GM12878 (cell line): ENCODE results near the gene PKP2. TPM values are rescaled to one million over a fixed set of nuclear protein-coding genes. Genes with fewer than 3 reads are reported as not detected.
A peak's percentile ranks its signal among the peaks of the same experiment; 100 is the strongest.

ENCODE experiments used
- ATAC-seq: fragments of 200-7000 bp; cut with Tn5 transposase; 3 replicates; pipeline ENCODE4 v1.9.1; 2020; ENCODE audit warnings: mild to moderate bottlenecking, moderate library complexity
- BruUV-seq: library from RNA; stranded (reverse); fragments of 400-500 nt; replicated peaks from 2 replicates; lab custom pipeline; 2021; lab: Mats Ljungman, UMichigan
- CTCF ChIA-PET: fragments of 300-600 bp; sonication (Branson Sonifier 250); formaldehyde crosslinking; extraction: SDS; loops from one replicate; lab custom pipeline; 2021; ENCODE audit warnings: inconsistent platforms; lab: Yijun Ruan, JAX
- POLR2A ChIA-PET: fragments of 350-600 bp; formaldehyde crosslinking; extraction: SDS; loops from one replicate; lab custom pipeline; 2021; ENCODE audit warnings: inconsistent platforms; lab: Charles Lee
- RAD21 ChIA-PET: fragments of 300-600 bp; sonication (Branson Sonifier 250); formaldehyde crosslinking; loops from one replicate; lab custom pipeline; 2023; ENCODE audit warnings: antibody characterized with exemption; ENCODE audit not compliant: unreplicated experiment; lab: Charles Lee
- SMC1A ChIA-PET: fragments of 300-600 bp; sonication (Branson Sonifier 250); formaldehyde crosslinking; loops from one replicate; lab custom pipeline; 2023; ENCODE audit not compliant: unreplicated experiment, uncharacterized antibody; lab: Charles Lee
- DNase-seq: peaks from one replicate; pipeline ENCODE4 v3.0.0-alpha.2; 2011; ENCODE audit warnings: low read depth, low spot score
- FAIRE-seq: peaks from 3 replicates; lab custom pipeline; 2011; peaks lifted over from hg19 to GRCh38; lab: Jason Lieb, UNC
- H2AFZ ChIP-seq: 2 replicates; pipeline ENCODE4 v1.6.0; 2011; ENCODE audit warnings: low read depth, low read length, control low read depth; ENCODE audit not compliant: control insufficient read depth
- H3K27ac ChIP-seq: 2 replicates; pipeline ENCODE4 v1.5.1; 2011; ENCODE audit warnings: control low read depth; ENCODE audit not compliant: control insufficient read depth, insufficient read depth
- H3K27me3 ChIP-seq, 2 experiments: replicated peaks in 1 of 2; 2 replicates each; pipeline versions ENCODE4 v1.6.0 to v1.6.1; 2011; ENCODE audit warnings: low read length in 1 of 2; ENCODE audit not compliant: control insufficient read depth in 2 of 2, insufficient read depth in 2 of 2
- H3K36me3 ChIP-seq, 2 experiments: 2 replicates each; pipeline ENCODE4 v1.5.1; 2011; ENCODE audit warnings: low read length in 1 of 2; ENCODE audit not compliant: control insufficient read depth in 2 of 2, insufficient read depth in 2 of 2
- H3K4me1 ChIP-seq: 2 replicates; pipeline ENCODE4 v1.6.1; 2011; ENCODE audit warnings: mild to moderate bottlenecking, low read length, moderate library complexity, mixed read lengths; ENCODE audit not compliant: control insufficient read depth, insufficient read depth
- H3K4me2 ChIP-seq: 2 replicates; pipeline ENCODE4 v1.6.0; 2011; ENCODE audit warnings: control low read depth; ENCODE audit not compliant: control insufficient read depth, insufficient read depth
- H3K4me3 ChIP-seq: fragments of 200-600 bp; sonication (generic); 2 replicates; pipeline ENCODE4 v1.5.1; 2016
- H3K79me2 ChIP-seq: 2 replicates; pipeline ENCODE4 v1.6.0; 2011; ENCODE audit warnings: low read length; ENCODE audit not compliant: control insufficient read depth, insufficient read depth
- H3K9ac ChIP-seq: 2 replicates; pipeline ENCODE4 v1.8.0; 2011; ENCODE audit warnings: low read length, control low read depth, mixed read lengths; ENCODE audit not compliant: control insufficient read depth, insufficient read depth
- H3K9me3 ChIP-seq: replicated peaks from 3 replicates; pipeline ENCODE4 v1.5.1; 2011; ENCODE audit warnings: mild to moderate bottlenecking, low read length; ENCODE audit not compliant: control insufficient read depth, insufficient read depth
- H4K20me1 ChIP-seq: 2 replicates; pipeline ENCODE4 v1.6.0; 2011; ENCODE audit not compliant: control insufficient read depth, insufficient read depth
- ETV6 ChIP-seq, 2 experiments: fragments of 450-650 bp in 1 of 2; IDR thresholded peaks in 1 of 2; conservative IDR thresholded peaks in 1 of 2; 2 replicates each; pipeline ENCODE4 v1.6.1; 2014; ENCODE audit warnings: antibody characterized with exemption in 1 of 2, borderline replicate concordance in 1 of 2, low read depth in 1 of 2, mild to moderate bottlenecking in 1 of 2, moderate library complexity in 1 of 2
- IKZF2 ChIP-seq, 2 experiments: fragments of 450-650 bp; IDR thresholded peaks; 2 replicates each; pipeline ENCODE4 v1.6.1; 2017; ENCODE audit warnings: mild to moderate bottlenecking in 2 of 2, moderate library complexity in 2 of 2
- NBN ChIP-seq: fragments of 450-650 bp; IDR thresholded peaks from 2 replicates; pipeline ENCODE4 v1.6.1; 2016
- SREBF1 ChIP-seq: IDR thresholded peaks from 2 replicates; pipeline ENCODE4 v1.6.1; 2012; ENCODE audit warnings: mild to moderate bottlenecking, low read length
- TCF12 ChIP-seq: IDR thresholded peaks from 2 replicates; pipeline ENCODE4 v1.6.1; 2011; ENCODE audit warnings: low read depth, mild to moderate bottlenecking, low read length
- ZBED1 ChIP-seq: IDR thresholded peaks from 2 replicates; pipeline ENCODE4 v1.6.1; 2016; ENCODE audit warnings: borderline replicate concordance
- WGBS: methylation state at CpG from one replicate; pipeline ENCODE4 v1.1.6; 2016; ENCODE audit warnings: low lambda C conversion rate; ENCODE audit not compliant: insufficient replicate concordance, insufficient coverage; ENCODE audit errors: missing lambda C conversion rate; 5-methylcytosine and 5-hydroxymethylcytosine counted together
- in situ Hi-C: fragments of 300-500 bp; cut with MboI; formaldehyde crosslinking; loops from 9 replicates; pipeline ENCODE4 v1.14.3; 2018; ENCODE audit warnings: mixed read lengths
- intact Hi-C: fragments of 100-400 bp; cut with micrococcal nuclease; formaldehyde crosslinking; loops from one replicate; pipeline ENCODE4 v1.14.2; 2022; ENCODE audit not compliant: unreplicated experiment
- polyA plus RNA-seq, 11 experiments: library from polyadenylated mRNA; depleted of rRNA in 4 of 11; unstranded in 6 of 11; stranded (reverse) in 5 of 11; fragments of >200 nt; fragmentation: Nextera tagmentation in 4 of 11; fragmentation: Illumina TruSeq in 1 of 11; extraction: Ambion mirVana in 4 of 11; extraction: Trizol in 1 of 11; gene quantifications; 1 replicate in 1 of 11; 2 replicates in 10 of 11; pipeline versions ENCODE4 v1.2.1 to v1.2.3, GENCODE V29; 2011 to 2016; ENCODE audit warnings: inconsistent platforms in 2 of 11, missing spikeins in 2 of 11, low read depth in 1 of 11
- total RNA-seq, 4 experiments: library from RNA; depleted of rRNA in 3 of 4; stranded (reverse); fragments of >200 nt in 3 of 4; fragmentation: Illumina TruSeq in 1 of 4; extraction: Trizol in 1 of 4; gene quantifications; 2 replicates each; pipeline versions ENCODE4 v1.2.1 to v1.2.3, GENCODE V29; 2013 to 2021

PKP2 gene
- total and polyA plus RNA-seq, 10 of the 15 experiments (the other 5 are each of a cell fraction or from before 2014, with no cell fraction given): 0.02 to 4.1 (median 0.07) TPM; not detected in 4

- no CpG with 5 or more reads among the region's 2 CpGs for WGBS
- no peaks in the 10 kb centered on the region for H3K79me2 ChIP-seq
- H3K4me3 ChIP-seq: no peak overlapping the region
- peaks cover 3% of the 10 kb centered on the region; the same call in 1 of the 3 replicates for H3K9me3 ChIP-seq
- no peaks in the 10 kb centered on the region; a peak in 1 of 4 replicates for H3K27me3 ChIP-seq
- in situ Hi-C loops (loop anchor here (25.0 kb wide), 1 partner anchor 1245 kb away; the partner anchor contains the start of gene ETFBKMT), intact Hi-C loops (loop anchor here (10.0 kb wide), 1 partner anchor 232 kb away; the partner anchor contains the start of gene DNM1L)
- no TSS peak for BruUV-seq
- peak; percentile 31 for FAIRE-seq
- H3K36me3 ChIP-seq: no peaks in the 10 kb centered on the region
- no peak overlapping the region for H3K4me2 ChIP-seq
- ChIA-PET SMC1A (interaction anchor here (1.0 to 1.4 kb wide), 2 partner anchors 21 to 151 kb away, joined by 4 read pairs; partner anchors contain the start of gene YARS2), CTCF (interaction anchor here (0.7 to 2.2 kb wide), 4 partner anchors 10 to 204 kb away, joined by 3 to 10 read pairs (median 4); partner anchors contain the start of gene YARS2), RAD21 (interaction anchor here (1.2 kb wide), 1 partner anchor 152 kb away, joined by 4 read pairs; the partner anchor contains the start of gene YARS2), POLR2A (interaction anchor here (0.6 to 0.7 kb wide), 3 partner anchors 10 to 1258 kb away, joined by 3 to 6 read pairs (median 4); no protein-coding TSS in a partner anchor)
- H3K4me1 ChIP-seq: peaks cover 8% of the 10 kb centered on the region; the same call in 1 of the 2 replicates
- no peak for ATAC-seq
- H2AFZ ChIP-seq: no peak overlapping the region
- no peak for DNase-seq
- H3K27ac ChIP-seq: no peak overlapping the region
- TF ChIP-seq TCF12: no peak
- TF ChIP-seq ZBED1: no peak
- no peak for TF ChIP-seq SREBF1
- TF ChIP-seq ETV6 (conservative IDR thresholded peaks at IDR 0.05 in 1 of 2, IDR thresholded peaks at IDR 0.05 in 1 of 2; ENCODE audit: borderline replicate concordance in 1 of 2, low read depth in 1 of 2): no peak
- no peak for TF ChIP-seq IKZF2 (IDR thresholded peaks at IDR 0.05)
- TF ChIP-seq NBN: 0 out of 2 replicates have a peak, but pooled peaks have one; percentile 15
- no peaks in the 10 kb centered on the region for H4K20me1 ChIP-seq
- H3K9ac ChIP-seq: no peak overlapping the region
These were observed 10.6 kb upstream of the PKP2 start for GRCh38 chr12:32907166-32907565.
